ENCODE data around the gene RPS6KA1.

Gene RPS6KA1

GRCh38 chr1:26597629-26598039, 68.1 kb downstream of the RPS6KA1 start:
- no peaks in the 10 kb centered on the region for H3F3A ChIP-seq (ENCODE audit: insufficient read depth, low read length)
- H2AFZ ChIP-seq (ENCODE audit: low read length), result no peak overlapping the region
- H3K4me1 ChIP-seq (ENCODE audit: low read length), result no peaks in the 10 kb centered on the region; the same call in 1 of the 2 replicates
- H3K9ac ChIP-seq (ENCODE audit: low read length), result no peak overlapping the region
- H3K9me3 ChIP-seq (replicated peaks; ENCODE audit: insufficient read depth, low read length), result no peaks in the 10 kb centered on the region
- TF ChIP-seq CTCF (IDR thresholded peaks at IDR 0.05; ENCODE audit: low read length) (peak; percentile 58), EZH2phosphoT487 (IDR thresholded peaks at IDR 0.05; ENCODE audit: low read length) (no peak)
- H3K4me2 ChIP-seq (ENCODE audit: low read depth, low read length), result no peak overlapping the region
- no peaks in the 10 kb centered on the region for H3K9me2 ChIP-seq (replicated peaks; ENCODE audit: insufficient read depth, low read length)
- no peak overlapping the region for H3K27ac ChIP-seq (ENCODE audit: low read length)
- no peaks in the 10 kb centered on the region for H4K20me1 ChIP-seq (ENCODE audit: insufficient read depth, low read length)
- no peak overlapping the region for H3K4me3 ChIP-seq (ENCODE audit: low read length)
- H3K79me2 ChIP-seq (ENCODE audit: low read length), result no peaks in the 10 kb centered on the region
- no peaks in the 10 kb centered on the region for H3K27me3 ChIP-seq (replicated peaks; ENCODE audit: insufficient read depth, low read length)
- peak; percentile 67 for DNase-seq
- no peaks in the 10 kb centered on the region for H3K36me3 ChIP-seq (replicated peaks; ENCODE audit: insufficient read depth, low read length)

GRCh38 chr1:26598890-26599289, 69.3 kb downstream of the RPS6KA1 start:
- Histone ChIP-seq H3K27ac (ENCODE audit: low read length) (no peak overlapping the region), H3K4me1 (ENCODE audit: low read length) (no peaks in the 10 kb centered on the region; the same call in 1 of the 2 replicates), H3K36me3 (replicated peaks; ENCODE audit: insufficient read depth, low read length) (no peaks in the 10 kb centered on the region), H3K27me3 (replicated peaks; ENCODE audit: insufficient read depth, low read length) (no peaks in the 10 kb centered on the region), H3K9me2 (replicated peaks; ENCODE audit: insufficient read depth, low read length) (no peaks in the 10 kb centered on the region), H3K79me2 (ENCODE audit: low read length) (no peaks in the 10 kb centered on the region), H2AFZ (ENCODE audit: low read length) (no peak overlapping the region), H3K4me2 (ENCODE audit: low read depth, low read length) (no peak overlapping the region), H3K4me3 (ENCODE audit: low read length) (no peak overlapping the region), H3K9ac (ENCODE audit: low read length) (no peak overlapping the region), H3K9me3 (replicated peaks; ENCODE audit: insufficient read depth, low read length) (no peaks in the 10 kb centered on the region), H3F3A (ENCODE audit: insufficient read depth, low read length) (no peaks in the 10 kb centered on the region; the same call in 1 of the 2 replicates), H4K20me1 (ENCODE audit: insufficient read depth, low read length) (no peaks in the 10 kb centered on the region)
- DNase-seq, result no peak
- no peak for TF ChIP-seq CTCF (IDR thresholded peaks at IDR 0.05; ENCODE audit: low read length)
- TF ChIP-seq EZH2phosphoT487 (IDR thresholded peaks at IDR 0.05; ENCODE audit: low read length), result no peak
- TF ChIP-seq EZH2 (optimal IDR thresholded peaks at IDR 0.05; ENCODE audit: low read depth, low read length), result no peak

- H3K4me1 ChIP-seq (ENCODE audit: low read length), result no peaks in the 10 kb centered on the region; the same call in 1 of the 2 replicates
- no peak overlapping the region for H3K27ac ChIP-seq (ENCODE audit: low read length)
- TF ChIP-seq CTCF (IDR thresholded peaks at IDR 0.05; ENCODE audit: low read length) (peak; percentile 91), EZH2phosphoT487 (IDR thresholded peaks at IDR 0.05; ENCODE audit: low read length) (no peak)
- H3K27me3 ChIP-seq (replicated peaks; ENCODE audit: insufficient read depth, low read length), result no peaks in the 10 kb centered on the region
- H2AFZ ChIP-seq (ENCODE audit: low read length), result no peak overlapping the region
- H3F3A ChIP-seq (ENCODE audit: insufficient read depth, low read length), result no peaks in the 10 kb centered on the region; the same call in 1 of the 2 replicates
- H3K9me3 ChIP-seq (replicated peaks; ENCODE audit: insufficient read depth, low read length), result no peaks in the 10 kb centered on the region
- no peaks in the 10 kb centered on the region for H3K9me2 ChIP-seq (replicated peaks; ENCODE audit: insufficient read depth, low read length)
- no peaks in the 10 kb centered on the region for H3K79me2 ChIP-seq (ENCODE audit: low read length)
- no peaks in the 10 kb centered on the region for H4K20me1 ChIP-seq (ENCODE audit: insufficient read depth, low read length)
- no peak overlapping the region for H3K4me2 ChIP-seq (ENCODE audit: low read depth, low read length)
- no peak overlapping the region for H3K9ac ChIP-seq (ENCODE audit: low read length)
- H3K4me3 ChIP-seq (ENCODE audit: low read length), result no peak overlapping the region
- H3K36me3 ChIP-seq (replicated peaks; ENCODE audit: insufficient read depth, low read length), result no peaks in the 10 kb centered on the region
- peak; percentile 62 for DNase-seq
Measured at GRCh38 chr1:26602378-26602959, 72.9 kb downstream of the RPS6KA1 start.

All from MM.1S (cell line).